GM23338 (cell line): ENCODE measurements around the gene IFNA4. TPM values are rescaled to one million over a fixed set of nuclear protein-coding genes. Genes with fewer than 3 reads are reported as not detected.

Experiments
- ATAC-seq: fragments of 200-7000 bp; cut with Tn5 transposase; 3 replicates; pipeline ENCODE4 v1.9.1; 2020
- DNase-seq: peaks from one replicate; pipeline ENCODE4 v3.0.0-alpha.2; 2015; ENCODE audit warnings: low spot score
- H2AFZ ChIP-seq: fragments of 200-600 bp; sonication (generic); 2 replicates; pipeline ENCODE4 v1.8.0; 2016; ENCODE audit warnings: antibody characterized with exemption, mild to moderate bottlenecking, moderate library complexity
- H3F3A ChIP-seq: fragments of 200-600 bp; sonication (generic); replicated peaks from 2 replicates; pipeline ENCODE4 v1.8.0; 2017; ENCODE audit warnings: antibody characterized with exemption, mixed run types, low read depth
- H3K27ac ChIP-seq: fragments of 200-600 bp; sonication (generic); 2 replicates; pipeline ENCODE4 v1.6.1; 2016; ENCODE audit warnings: low read depth
- H3K27me3 ChIP-seq: fragments of 200-600 bp; sonication (generic); 2 replicates; pipeline ENCODE4 v1.8.0; 2016; ENCODE audit warnings: mild to moderate bottlenecking, mixed run types, moderate library complexity; ENCODE audit not compliant: insufficient read depth
- H3K36me3 ChIP-seq: fragments of 200-600 bp; sonication (generic); 2 replicates; pipeline ENCODE4 v1.8.0; 2016; ENCODE audit warnings: mild to moderate bottlenecking; ENCODE audit not compliant: insufficient read depth
- H3K4me1 ChIP-seq: fragments of 200-600 bp; sonication (generic); 2 replicates; pipeline ENCODE4 v1.8.0; 2016; ENCODE audit warnings: mild to moderate bottlenecking, moderate library complexity; ENCODE audit not compliant: insufficient read depth
- H3K4me2 ChIP-seq: fragments of 200-600 bp; sonication (generic); 2 replicates; pipeline ENCODE4 v1.7.1; 2017; ENCODE audit warnings: mixed run types
- H3K4me3 ChIP-seq: fragments of 200-600 bp; sonication (generic); 2 replicates; pipeline ENCODE4 v1.6.1; 2016; ENCODE audit warnings: mixed run types
- H3K79me2 ChIP-seq: fragments of 200-600 bp; sonication (generic); replicated peaks from 2 replicates; pipeline ENCODE4 v1.8.0; 2017; ENCODE audit warnings: mild to moderate bottlenecking; ENCODE audit not compliant: insufficient read depth
- H3K9me2 ChIP-seq: fragments of 200-600 bp; sonication (generic); 2 replicates; pipeline ENCODE4 v1.8.0; 2017; ENCODE audit not compliant: insufficient read depth
- H4K20me1 ChIP-seq: fragments of 200-600 bp; sonication (generic); replicated peaks from 2 replicates; pipeline ENCODE4 v1.8.0; 2017; ENCODE audit warnings: mild to moderate bottlenecking; ENCODE audit not compliant: insufficient read depth
- H3K27ac Mint-ChIP-seq: 2 replicates; pipeline ENCODE4 v1.8.0; 2020; ENCODE audit warnings: inconsistent platforms, mild to moderate bottlenecking, moderate library complexity, mixed read lengths
- H3K27me3 Mint-ChIP-seq: 3 replicates; pipeline ENCODE4 v1.8.0; 2022; ENCODE audit warnings: low read depth, mild to moderate bottlenecking, moderate library complexity, mixed read lengths, inconsistent platforms; ENCODE audit not compliant: insufficient read depth, poor library complexity
- H3K36me3 Mint-ChIP-seq: 3 replicates; pipeline ENCODE4 v1.8.0; 2021; ENCODE audit warnings: low read depth, mild to moderate bottlenecking, inconsistent platforms, moderate library complexity, mixed read lengths
- H3K4me1 Mint-ChIP-seq: 3 replicates; pipeline ENCODE4 v1.8.0; 2020; ENCODE audit warnings: mild to moderate bottlenecking, inconsistent platforms, mixed read lengths
- H3K4me3 Mint-ChIP-seq: 3 replicates; pipeline ENCODE4 v1.8.0; 2021; ENCODE audit warnings: moderate library complexity, mild to moderate bottlenecking, inconsistent platforms, mixed read lengths
- H3K9me3 Mint-ChIP-seq: 3 replicates; pipeline ENCODE4 v1.8.0; 2020; ENCODE audit warnings: moderate library complexity, mild to moderate bottlenecking, inconsistent platforms, mixed read lengths
- CREB1 ChIP-seq: fragments of 250-450 bp; sonication (Bioruptor Pico); IDR thresholded peaks from 2 replicates; pipeline ENCODE4 v1.5.0; 2020; ENCODE audit warnings: low read depth, mild to moderate bottlenecking, moderate library complexity
- CTCF ChIP-seq, 2 experiments: fragments of 200-600 bp in 1 of 2; sonication (generic) in 1 of 2; conservative IDR thresholded peaks; 2 replicates each; pipeline versions ENCODE4 v1.5.1 to v1.6.1; 2016 to 2017; ENCODE audit warnings: antibody characterized with exemption in 2 of 2, low read depth in 2 of 2, mild to moderate bottlenecking in 2 of 2, moderate library complexity in 1 of 2
- ETS1 ChIP-seq: IDR thresholded peaks from 2 replicates; pipeline ENCODE4 v1.6.1; 2016; ENCODE audit warnings: antibody characterized with exemption
- EZH2 ChIP-seq: fragments of 200-600 bp; sonication (generic); IDR thresholded peaks from one replicate; pipeline ENCODE4 v1.8.0; 2017; ENCODE audit warnings: antibody characterized with exemption, mild to moderate bottlenecking, low read depth; ENCODE audit not compliant: unreplicated experiment
- EZH2phosphoT487 ChIP-seq: fragments of 200-600 bp; sonication (generic); IDR thresholded peaks from one replicate; pipeline ENCODE4 v1.8.1; 2018; ENCODE audit warnings: antibody characterized with exemption; ENCODE audit not compliant: unreplicated experiment
- JUNB ChIP-seq: IDR thresholded peaks from one replicate; pipeline ENCODE4 v1.6.1; 2016; ENCODE audit warnings: antibody characterized with exemption; ENCODE audit not compliant: unreplicated experiment
- NANOG ChIP-seq: IDR thresholded peaks from 2 replicates; pipeline ENCODE4 v1.6.1; 2016; ENCODE audit warnings: antibody characterized with exemption, borderline replicate concordance
- POLR2AphosphoS5 ChIP-seq: IDR thresholded peaks from 2 replicates; pipeline ENCODE4 v1.6.1; 2016; ENCODE audit warnings: antibody characterized with exemption, low read depth
- REST ChIP-seq: IDR thresholded peaks from one replicate; pipeline ENCODE4 v1.6.1; 2018; ENCODE audit warnings: antibody characterized with exemption; ENCODE audit not compliant: unreplicated experiment
- STAT1 ChIP-seq: IDR thresholded peaks from one replicate; pipeline ENCODE4 v1.6.1; 2016; ENCODE audit warnings: antibody characterized with exemption; ENCODE audit not compliant: unreplicated experiment
- ZNF114 ChIP-seq: fragments of 250-450 bp; sonication (Bioruptor Pico); IDR thresholded peaks from 2 replicates; pipeline ENCODE4 v1.5.0; 2020; ENCODE audit warnings: mild to moderate bottlenecking, moderate library complexity
- ZNF331 ChIP-seq: fragments of 250-450 bp; sonication (Bioruptor Pico); IDR thresholded peaks from 2 replicates; pipeline ENCODE4 v1.5.0; 2020; ENCODE audit warnings: low read depth, mild to moderate bottlenecking, moderate library complexity
- ZNF462 ChIP-seq: fragments of 250-450 bp; sonication (Bioruptor Pico); IDR thresholded peaks from 2 replicates; pipeline ENCODE4 v1.5.0; 2020; ENCODE audit warnings: mild to moderate bottlenecking, moderate library complexity
- polyA plus RNA-seq: library from polyadenylated mRNA; unstranded; fragments of >200 nt; fragmentation: Nextera tagmentation; extraction: Ambion mirVana; gene quantifications from 2 replicates; pipeline ENCODE4 v1.2.1, GENCODE V29; 2016
- total RNA-seq: library from RNA; depleted of rRNA; stranded (reverse); fragments of >200 nt; shearing (Covaris generic); gene quantifications from 2 replicates; pipeline ENCODE4 v1.2.3, GENCODE V29; 2014

The IFNA4 gene
- total and polyA plus RNA-seq, 2 experiments from 2014 or later: not detected

GRCh38 chr9:21171351-21171750, 16.0 kb downstream of the IFNA4 start:
- no peaks in the 10 kb centered on the region for H3K4me1 Mint-ChIP-seq
- Histone ChIP-seq H3K79me2 (no peaks in the 10 kb centered on the region), H3K4me2 (no peak overlapping the region), H3K4me3 (no peak overlapping the region), H3F3A (no peaks in the 10 kb centered on the region), H3K27me3 (no peaks in the 10 kb centered on the region), H3K4me1 (no peaks in the 10 kb centered on the region), H2AFZ (no peak overlapping the region), H4K20me1 (no peaks in the 10 kb centered on the region), H3K9me2 (no peaks in the 10 kb centered on the region), H3K36me3 (no peaks in the 10 kb centered on the region), H3K27ac (no peak overlapping the region)
- no peak overlapping the region for H3K4me3 Mint-ChIP-seq
- TF ChIP-seq REST (no peak), ETS1 (no peak), ZNF114 (no peak), EZH2phosphoT487 (no peak), EZH2 (no peak), CREB1 (CRISPR knock-in tag) (no peak), CTCF (conservative IDR thresholded peaks at IDR 0.05; ENCODE audit: low read depth in 2 of 2) (no peak), POLR2AphosphoS5 (no peak), ZNF331 (CRISPR knock-in tag) (no peak), JUNB (no peak), ZNF462 (CRISPR knock-in tag) (no peak), NANOG (no peak), STAT1 (no peak)
- ATAC-seq (no peak), DNase-seq (no peak)
- H3K27me3 Mint-ChIP-seq: peaks cover 1% of the 10 kb centered on the region
- no peaks in the 10 kb centered on the region for H3K36me3 Mint-ChIP-seq
- H3K27ac Mint-ChIP-seq: no peak overlapping the region
- H3K9me3 Mint-ChIP-seq: no peaks in the 10 kb centered on the region
